ENCODE measurements around the gene EPHA1. TPM values are rescaled to one million over a fixed set of nuclear protein-coding genes. Genes with fewer than 3 reads are reported as not detected.

The EPHA1 gene
- total and polyA plus RNA-seq, 2 donors (not counting 1 experiment from before 2014, with no cell fraction given) = 0.39 to 0.49 TPM

DNA sequence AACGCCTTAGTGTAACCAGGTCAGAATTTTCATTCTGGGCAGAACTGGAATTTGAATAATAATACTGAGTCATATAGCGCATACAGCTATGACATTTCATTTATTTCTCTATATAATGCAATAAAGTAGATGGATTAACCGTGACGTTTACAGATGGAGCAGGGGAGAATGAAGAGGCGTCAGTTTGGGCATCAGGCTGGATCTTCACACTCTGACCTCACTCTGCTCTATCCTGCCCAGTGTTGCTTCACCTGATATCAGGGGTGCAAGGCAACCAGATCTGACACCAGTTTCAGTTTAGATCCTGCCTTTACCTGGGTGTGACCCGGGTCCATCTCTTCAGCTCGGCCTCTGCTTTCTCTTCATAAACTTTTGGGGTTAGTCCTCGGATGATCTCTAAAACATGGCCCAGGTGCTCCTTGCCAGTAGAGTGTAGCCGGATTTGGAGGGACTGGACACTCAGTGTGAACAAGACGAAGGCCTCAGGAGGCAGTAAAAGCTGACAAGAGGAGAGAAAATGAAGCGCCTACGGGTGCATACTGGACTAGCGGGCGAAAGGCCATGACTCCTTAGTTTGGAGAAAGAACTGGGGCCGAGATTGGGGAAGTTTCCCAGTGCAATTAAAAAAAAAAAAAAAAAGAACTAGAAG, 28.9 kb downstream of the EPHA1 start:
- peaks cover 33% of the 10 kb centered on the region for H3K4me1 Mint-ChIP-seq
- H3K79me2 ChIP-seq (ENCODE audit: control insufficient read depth, insufficient read depth, low read length) = peaks cover 4% of the 10 kb centered on the region

More for the DNA sequence above, 28.9 kb downstream of the EPHA1 start:
- H3K36me3 ChIP-seq (replicated peaks in 1 of 2; ENCODE audit: control extremely low read depth in 1 of 2, control insufficient read depth in 1 of 2, extremely low read depth in 1 of 2, insufficient read depth in 2 of 2, low read length in 1 of 2) = no peaks in the 10 kb centered on the region
- H3K4me3 Mint-ChIP-seq = peak overlapping the region; percentile 92
- H3K4me1 ChIP-seq (ENCODE audit: control insufficient read depth in 2 of 2, insufficient read depth in 2 of 2, low read length in 2 of 2) = peaks cover 43 to 53% of the 10 kb centered on the region in 2 donors
- intact Hi-C loops (cut with micrococcal nuclease) = loop anchor here (1.0 to 10.0 kb wide), 8 partner anchors 17 to 572 kb away; partner anchors contain the start of genes CASP2, EPHA1, FAM131B and GSTK1
- no peak for TF ChIP-seq EZH2 (IDR thresholded peaks at IDR 0.05; ENCODE audit: borderline replicate concordance, insufficient read depth, low read depth, low read length, poor library complexity, severe bottlenecking)
- TF ChIP-seq, protein P1, sequence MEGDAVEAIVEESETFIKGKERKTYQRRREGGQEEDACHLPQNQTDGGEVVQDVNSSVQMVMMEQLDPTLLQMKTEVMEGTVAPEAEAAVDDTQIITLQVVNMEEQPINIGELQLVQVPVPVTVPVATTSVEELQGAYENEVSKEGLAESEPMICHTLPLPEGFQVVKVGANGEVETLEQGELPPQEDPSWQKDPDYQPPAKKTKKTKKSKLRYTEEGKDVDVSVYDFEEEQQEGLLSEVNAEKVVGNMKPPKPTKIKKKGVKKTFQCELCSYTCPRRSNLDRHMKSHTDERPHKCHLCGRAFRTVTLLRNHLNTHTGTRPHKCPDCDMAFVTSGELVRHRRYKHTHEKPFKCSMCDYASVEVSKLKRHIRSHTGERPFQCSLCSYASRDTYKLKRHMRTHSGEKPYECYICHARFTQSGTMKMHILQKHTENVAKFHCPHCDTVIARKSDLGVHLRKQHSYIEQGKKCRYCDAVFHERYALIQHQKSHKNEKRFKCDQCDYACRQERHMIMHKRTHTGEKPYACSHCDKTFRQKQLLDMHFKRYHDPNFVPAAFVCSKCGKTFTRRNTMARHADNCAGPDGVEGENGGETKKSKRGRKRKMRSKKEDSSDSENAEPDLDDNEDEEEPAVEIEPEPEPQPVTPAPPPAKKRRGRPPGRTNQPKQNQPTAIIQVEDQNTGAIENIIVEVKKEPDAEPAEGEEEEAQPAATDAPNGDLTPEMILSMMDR (IDR thresholded peaks at IDR 0.05) = no peak
- peak overlapping the region; percentile 1 to 99 (median 90) for H3K4me3 ChIP-seq (ENCODE audit: control extremely low read depth in 1 of 5, extremely low read depth in 1 of 5, insufficient read depth in 1 of 5, low read depth in 2 of 5, low read length in 4 of 5)
- no peaks in the 10 kb centered on the region for H3K27me3 ChIP-seq (replicated peaks in 1 of 4; ENCODE audit: control extremely low read depth in 1 of 4, control insufficient read depth in 3 of 4, insufficient read depth in 4 of 4, low read length in 3 of 4)
- H3K27me3 Mint-ChIP-seq = no peaks in the 10 kb centered on the region
- peak overlapping the region; percentile 99 for H3K4me2 ChIP-seq (replicated peaks; ENCODE audit: low read depth, low read length, poor library complexity, severe bottlenecking)
- H2AFZ ChIP-seq (ENCODE audit: insufficient read depth, low read depth, low read length, poor library complexity, severe bottlenecking) = peak overlapping the region; percentile 97
- DNase-seq (no peak), ATAC-seq (ENCODE audit: low read depth) (no peak)
- peak overlapping the region; percentile 99 for H3K9ac ChIP-seq (ENCODE audit: low read length)
- no peaks in the 10 kb centered on the region for H3K9me3 Mint-ChIP-seq (ENCODE audit: insufficient read depth)
- CTCF ChIA-PET = interaction anchor here (0.6 to 3.1 kb wide), 20 partner anchors 7 to 165 kb away, joined by 3 to 28 read pairs (median 4); partner anchors contain the start of genes CASP2, EPHA1 and GSTK1
- H3K27ac Mint-ChIP-seq = peak overlapping the region; percentile 93
- H4K20me1 ChIP-seq (ENCODE audit: control insufficient read depth, insufficient read depth, low read length, poor library complexity, severe bottlenecking) = no peaks in the 10 kb centered on the region
- WGBS (ENCODE audit: insufficient coverage) = 18% methylated on average over 12 of the region's 15 CpGs
- no peaks in the 10 kb centered on the region for H3K9me3 ChIP-seq (ENCODE audit: control extremely low read depth in 1 of 3, control insufficient read depth in 2 of 3, insufficient read depth in 1 of 3, low read length in 2 of 3)
- POLR2A ChIA-PET = interaction anchor here (0.5 to 0.7 kb wide), 4 partner anchors 10 to 90 kb away, joined by 3 to 6 read pairs (median 5); partner anchors contain the start of gene EPHA1
- H3K27ac ChIP-seq (ENCODE audit: low read length in 2 of 2) = peak overlapping the region; percentile 87 to 89
